ENCODE results near the gene CCDC73.

CCDC73 gene

DNA sequence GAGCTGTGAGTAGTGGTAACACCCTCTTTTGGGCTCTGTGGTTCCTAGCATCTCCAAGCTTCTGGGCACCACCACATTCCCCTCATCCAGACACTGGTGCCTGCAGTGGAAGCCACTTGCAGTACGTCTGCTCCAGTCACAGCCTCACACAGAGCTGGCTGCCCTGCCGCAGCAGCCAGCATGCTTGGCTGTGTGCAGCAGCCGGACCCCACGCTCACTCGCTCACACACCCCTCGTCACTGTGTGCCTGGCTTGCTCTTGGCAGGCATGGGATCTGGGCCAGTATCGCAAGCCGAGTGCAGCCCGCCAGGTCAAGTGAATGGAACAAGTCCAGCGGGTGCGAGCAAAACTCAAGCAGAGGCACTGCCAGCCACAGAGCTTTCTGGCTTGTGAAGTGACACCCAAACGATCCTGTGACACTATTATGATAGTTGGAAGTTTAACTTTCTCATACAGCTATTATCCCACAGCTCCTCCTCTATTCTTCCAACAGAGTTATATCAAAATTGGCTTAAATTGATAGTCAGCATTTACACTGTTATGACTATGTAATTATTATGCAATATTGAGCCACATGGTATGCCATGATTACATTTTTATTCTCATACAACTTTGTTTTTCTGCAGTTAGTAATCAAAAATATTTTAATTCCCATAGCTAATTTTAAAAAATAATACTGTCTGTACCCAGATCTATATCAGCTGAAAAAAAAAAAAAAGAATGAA is 89.0 kb downstream of the CCDC73 start:
- FAIRE-seq (no peak), DNase-seq (ENCODE audit: insufficient read length, low spot score) (no peak)
- TF ChIP-seq POLR2A (IDR thresholded peaks at IDR 0.05; ENCODE audit: low read depth, low read length) = no peak

DNA sequence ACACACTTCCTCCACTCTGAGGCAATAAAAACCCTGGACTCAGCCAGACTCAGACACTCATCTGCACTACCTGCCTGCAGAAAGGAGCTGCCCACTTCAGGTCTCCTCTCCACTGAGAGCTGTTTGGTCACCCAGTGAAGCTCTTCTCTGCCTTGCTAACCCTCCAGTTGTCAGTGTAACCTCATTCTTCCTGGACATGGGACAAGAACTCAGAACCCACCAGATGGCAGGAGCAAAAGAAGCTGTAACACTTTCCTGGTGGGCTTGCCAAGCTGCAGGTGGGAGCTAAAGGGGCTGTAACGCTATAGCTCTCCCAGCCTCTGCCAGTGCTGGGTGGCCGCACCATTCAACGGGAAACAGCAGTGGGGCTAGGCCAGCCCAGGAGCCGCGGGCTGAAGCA is 89.7 kb downstream of the CCDC73 start:
- no peak for TF ChIP-seq POLR2A (IDR thresholded peaks at IDR 0.05; ENCODE audit: low read depth, low read length)
- FAIRE-seq (no peak), DNase-seq (ENCODE audit: insufficient read length, low spot score) (no peak)

DNA sequence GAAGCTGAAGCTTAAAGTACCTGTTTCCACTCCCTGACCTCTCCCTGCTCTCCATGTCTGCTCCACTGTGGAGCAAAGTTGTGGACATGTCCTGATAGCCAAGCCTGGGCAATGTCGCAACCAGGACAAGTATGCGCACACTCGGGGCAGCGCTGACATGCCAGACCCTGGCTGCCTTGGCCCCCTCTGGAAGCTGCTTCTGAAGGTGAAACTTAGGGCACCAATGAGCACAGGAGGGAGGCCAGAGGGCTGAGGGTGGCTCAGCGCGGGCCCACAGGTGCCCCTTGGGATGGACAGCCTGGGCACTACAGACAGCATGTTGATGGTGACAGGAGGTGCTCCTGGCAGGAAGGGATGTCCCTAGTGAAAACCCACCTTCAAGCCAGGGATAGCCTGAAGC is 90.2 kb downstream of the CCDC73 start:
- DNase-seq (ENCODE audit: insufficient read length, low spot score) (no peak), FAIRE-seq (no peak)
- no peak for TF ChIP-seq POLR2A (IDR thresholded peaks at IDR 0.05; ENCODE audit: low read depth, low read length)

DNA sequence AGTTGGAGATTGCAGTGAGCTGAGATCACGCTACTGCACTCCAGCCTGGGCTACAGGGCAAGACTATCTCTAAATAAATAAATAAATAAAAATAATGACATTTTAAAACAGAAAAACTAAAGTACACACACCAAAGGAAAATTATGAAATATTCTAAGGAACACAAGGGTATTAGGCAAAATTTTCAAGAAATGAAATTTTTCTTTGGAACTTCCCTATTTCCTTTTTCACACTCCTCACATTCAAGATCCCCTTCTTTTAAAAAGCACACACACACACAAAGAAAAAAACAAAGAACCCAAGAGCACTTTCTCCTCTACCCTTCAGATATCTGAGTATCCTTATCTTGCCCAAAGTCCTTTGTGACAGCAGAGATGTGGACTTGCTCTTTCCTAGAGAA is 92.8 kb downstream of the CCDC73 start:
- DNase-seq (ENCODE audit: insufficient read length, low spot score) = no peak
- no peak for FAIRE-seq
- TF ChIP-seq POLR2A (IDR thresholded peaks at IDR 0.05; ENCODE audit: low read depth, low read length) = no peak

DNA sequence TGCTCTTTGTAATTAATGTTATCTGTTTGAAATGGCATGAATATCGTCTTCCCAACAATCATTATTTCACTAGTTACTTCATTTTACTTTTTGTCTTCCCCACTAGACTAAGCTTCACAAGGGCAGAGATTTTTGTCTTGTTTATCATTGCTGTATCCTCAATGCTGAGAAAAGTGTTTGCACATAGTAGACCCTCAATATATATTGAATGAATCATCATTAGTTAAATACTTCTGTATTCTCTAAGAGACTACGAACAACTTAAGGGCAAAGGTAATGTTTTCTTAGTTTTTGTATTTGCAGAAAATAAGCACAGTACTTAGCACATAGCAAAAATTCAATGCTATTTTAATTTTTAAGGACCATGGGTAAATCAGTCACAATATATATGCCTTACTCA is 95.9 kb downstream of the CCDC73 start:
- no peak for DNase-seq (ENCODE audit: insufficient read length, low spot score)
- TF ChIP-seq POLR2A (IDR thresholded peaks at IDR 0.05; ENCODE audit: low read depth, low read length) = no peak
- no peak for FAIRE-seq

DNA sequence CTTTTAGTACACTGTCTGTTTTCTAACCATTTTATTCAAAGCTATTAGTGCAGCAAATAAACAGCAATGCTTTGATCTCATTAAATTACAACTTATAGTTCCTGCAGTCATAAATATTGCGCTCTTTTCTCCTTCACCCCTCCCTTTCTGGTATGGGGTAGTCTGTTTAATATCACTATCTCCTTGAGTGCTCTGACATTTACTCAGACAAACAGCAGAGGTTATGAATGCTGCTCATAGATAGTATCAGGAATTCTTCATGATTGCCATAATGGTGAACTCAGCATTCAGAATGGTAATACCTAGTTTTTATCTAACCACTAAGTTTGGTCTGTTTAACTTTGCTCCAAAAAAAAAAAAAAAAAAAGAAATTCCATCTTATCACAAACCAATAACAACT is 123.4 kb downstream of the CCDC73 start:
- FAIRE-seq (no peak), DNase-seq (ENCODE audit: insufficient read length, low spot score) (no peak)
- no peak for TF ChIP-seq POLR2A (IDR thresholded peaks at IDR 0.05; ENCODE audit: low read depth, low read length)

DNA sequence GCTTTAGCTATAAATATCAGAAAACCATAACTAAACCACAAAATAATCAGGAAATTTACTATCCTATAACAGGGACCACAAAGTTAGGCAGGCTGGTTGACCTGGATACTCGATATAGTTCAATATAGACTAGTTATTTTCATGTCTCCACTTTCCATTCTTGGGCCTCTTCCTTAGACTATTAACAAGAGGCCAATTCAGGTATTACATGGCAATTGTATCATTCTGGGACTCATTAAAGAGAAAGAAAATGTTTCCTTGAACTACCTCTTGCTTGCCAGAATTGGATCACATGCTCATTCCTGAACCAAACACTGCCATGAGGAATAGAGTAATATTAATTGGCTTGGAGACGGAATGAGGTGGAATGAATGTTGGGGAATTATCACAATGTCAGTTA is 134.8 kb downstream of the CCDC73 start:
- no peak for DNase-seq (ENCODE audit: insufficient read length, low spot score)
- TF ChIP-seq POLR2A (IDR thresholded peaks at IDR 0.05; ENCODE audit: low read depth, low read length) = no peak
- no peak for FAIRE-seq

DNA sequence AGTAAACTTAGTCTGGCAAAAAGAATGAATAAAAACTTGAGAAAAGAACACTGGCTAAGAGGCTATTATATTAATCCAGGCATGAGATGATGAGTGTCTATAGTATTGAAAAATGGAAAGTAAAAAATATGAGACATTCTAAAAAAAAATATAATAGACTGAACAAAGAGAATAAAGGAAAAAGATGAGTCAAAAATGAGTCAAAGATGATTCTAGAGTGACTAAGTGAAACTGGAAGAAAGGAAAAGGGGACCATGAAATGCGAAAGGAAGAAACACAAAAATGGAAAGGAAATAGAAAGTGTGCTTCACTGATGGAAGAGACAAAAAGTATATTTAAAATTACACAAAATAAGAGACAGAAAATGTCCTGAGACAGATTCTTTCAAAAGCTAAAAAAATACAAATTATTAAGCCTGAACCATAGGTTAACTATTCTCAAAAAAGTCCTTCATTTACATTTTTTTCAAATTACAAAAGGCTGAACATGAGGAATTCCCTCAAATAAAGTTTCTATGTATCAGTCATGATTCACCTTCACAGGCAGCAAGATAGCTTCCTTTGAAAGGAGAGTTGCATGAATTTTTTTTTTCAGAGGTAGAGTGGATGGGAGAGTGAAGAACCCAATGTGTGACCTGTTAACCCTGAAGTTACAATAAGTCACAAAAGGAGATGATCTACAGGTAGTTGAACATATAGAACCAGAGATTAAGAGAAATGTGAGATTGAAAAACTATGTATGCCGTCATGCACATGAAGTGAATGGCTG is 135.6 kb downstream of the CCDC73 start:
- DNase-seq (ENCODE audit: insufficient read length, low spot score) (no peak), FAIRE-seq (peak; percentile 73)
- TF ChIP-seq POLR2A (IDR thresholded peaks at IDR 0.05; ENCODE audit: low read depth, low read length) = no peak

DNA sequence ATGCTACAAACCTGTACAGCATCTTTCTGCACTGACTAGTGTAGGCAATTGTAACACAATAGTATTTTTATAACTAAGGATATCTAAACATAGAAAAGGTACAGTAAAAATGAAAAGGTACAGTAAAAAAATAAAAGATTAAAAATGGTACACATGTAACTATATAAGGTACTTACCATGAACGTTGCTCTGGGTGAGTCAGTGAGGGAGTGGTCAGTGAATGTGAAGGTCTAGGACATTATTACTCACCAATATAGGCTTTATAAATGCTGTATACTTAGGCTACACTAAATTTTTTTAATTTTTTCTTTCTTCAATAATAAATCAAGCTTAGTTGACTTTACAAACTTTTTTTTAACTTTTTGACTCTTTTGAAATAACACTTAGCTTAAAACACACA is 150.9 kb downstream of the CCDC73 start:
- no peak for DNase-seq (ENCODE audit: insufficient read length, low spot score)
- FAIRE-seq = peak; percentile 60
- TF ChIP-seq POLR2A (IDR thresholded peaks at IDR 0.05; ENCODE audit: low read depth, low read length) = no peak

DNA sequence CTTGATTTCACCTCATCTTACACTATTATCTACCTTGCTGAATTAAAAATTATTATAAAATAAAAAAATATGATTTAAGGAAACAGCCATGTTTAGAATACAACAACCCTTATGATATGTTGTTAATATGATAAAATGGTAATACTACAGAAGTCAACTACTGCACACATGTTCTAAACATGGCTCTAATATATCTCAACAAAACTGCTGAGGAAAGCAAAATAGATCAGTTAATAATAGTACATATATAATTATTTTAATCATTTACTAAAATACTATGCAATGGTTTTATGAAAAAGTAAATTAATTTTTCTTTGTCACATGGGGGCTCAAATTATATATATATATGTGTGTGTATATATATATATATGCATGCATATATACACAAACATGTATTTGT is 153.1 kb downstream of the CCDC73 start:
- no peak for DNase-seq (ENCODE audit: insufficient read length, low spot score)
- no peak for TF ChIP-seq POLR2A (IDR thresholded peaks at IDR 0.05; ENCODE audit: low read depth, low read length)
- FAIRE-seq = no peak

DNA sequence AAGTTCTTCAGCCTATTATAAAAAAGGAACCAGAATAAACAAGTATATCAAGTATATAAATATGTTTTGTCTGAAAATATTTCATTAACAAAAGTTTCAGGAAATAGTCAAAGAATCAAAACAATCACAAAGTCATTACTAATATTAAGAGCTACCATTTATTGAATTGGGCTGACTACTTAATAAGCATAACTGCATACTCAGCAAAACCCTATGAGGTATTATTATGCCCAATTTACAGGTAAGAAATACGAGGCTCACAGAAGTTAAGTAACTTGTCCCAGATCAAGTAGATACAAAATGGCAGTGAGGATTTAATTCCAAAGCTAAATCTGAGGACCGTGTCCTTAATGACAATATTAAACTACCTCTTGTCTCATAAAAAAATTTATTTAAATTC is 158.6 kb downstream of the CCDC73 start:
- TF ChIP-seq POLR2A (IDR thresholded peaks at IDR 0.05; ENCODE audit: low read depth, low read length) = no peak
- DNase-seq (ENCODE audit: insufficient read length, low spot score) (no peak), FAIRE-seq (no peak)

DNA sequence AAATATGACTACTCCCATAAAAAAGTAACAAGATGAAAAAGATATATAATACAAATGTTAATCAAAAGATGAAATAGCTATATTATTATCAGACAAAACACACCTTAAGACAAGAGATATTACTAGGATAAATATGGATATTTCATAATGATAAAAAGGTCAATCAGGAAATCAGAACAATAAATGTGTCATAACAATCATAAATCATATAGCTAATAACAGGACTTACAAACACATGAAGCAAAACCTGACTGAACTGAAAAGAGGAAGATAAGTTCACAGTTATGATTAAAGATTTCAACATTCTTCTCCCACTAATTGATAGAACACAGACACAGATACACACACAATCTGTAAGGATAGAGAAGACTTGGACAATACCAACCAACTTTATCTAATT is 163.6 kb downstream of the CCDC73 start:
- DNase-seq (ENCODE audit: insufficient read length, low spot score) (no peak), FAIRE-seq (no peak)
- TF ChIP-seq POLR2A (IDR thresholded peaks at IDR 0.05; ENCODE audit: low read depth, low read length) = no peak

DNA sequence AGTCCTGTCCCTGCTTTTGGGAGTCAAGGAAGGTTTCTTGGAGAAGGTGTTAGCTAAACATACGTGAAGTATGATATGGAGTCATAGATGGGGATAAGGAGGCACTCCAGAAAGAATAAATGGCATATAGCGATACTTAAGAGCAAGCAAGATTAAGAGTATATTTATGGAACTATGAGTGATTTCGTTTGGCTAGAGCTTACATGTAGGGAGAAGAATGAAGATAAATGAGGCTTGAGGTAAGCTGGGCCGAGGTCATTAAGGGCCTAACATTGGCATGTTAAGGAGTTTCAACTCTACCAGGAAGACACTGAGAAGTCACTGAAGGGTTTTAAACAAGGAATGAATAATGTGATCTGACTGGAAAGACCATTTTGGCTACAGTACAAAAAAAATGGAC is 177.6 kb downstream of the CCDC73 start:
- no peak for FAIRE-seq
- no peak for DNase-seq (ENCODE audit: insufficient read length, low spot score)
- TF ChIP-seq POLR2A (IDR thresholded peaks at IDR 0.05; ENCODE audit: low read depth, low read length) = no peak

DNA sequence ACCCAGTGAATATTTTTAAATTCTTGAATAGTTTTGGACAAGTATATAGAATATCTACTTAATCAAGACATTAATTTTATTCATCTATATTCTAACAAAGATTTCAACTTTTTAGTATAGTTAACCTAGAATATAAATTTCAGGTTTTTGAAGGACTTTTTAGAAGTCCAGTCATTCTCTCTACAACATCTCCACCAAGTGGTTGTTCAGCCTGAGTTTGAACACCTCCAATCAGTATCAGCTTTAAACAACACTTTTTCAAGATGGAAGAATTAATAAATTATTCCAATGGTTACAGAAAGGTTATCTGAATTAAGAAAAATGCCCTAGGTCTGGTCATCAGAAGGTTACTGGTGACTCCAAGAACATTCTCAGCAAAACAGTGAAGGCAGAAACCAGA is 179.0 kb downstream of the CCDC73 start:
- FAIRE-seq = no peak
- no peak for DNase-seq (ENCODE audit: insufficient read length, low spot score)
- TF ChIP-seq POLR2A (IDR thresholded peaks at IDR 0.05; ENCODE audit: low read depth, low read length) = no peak

DNA sequence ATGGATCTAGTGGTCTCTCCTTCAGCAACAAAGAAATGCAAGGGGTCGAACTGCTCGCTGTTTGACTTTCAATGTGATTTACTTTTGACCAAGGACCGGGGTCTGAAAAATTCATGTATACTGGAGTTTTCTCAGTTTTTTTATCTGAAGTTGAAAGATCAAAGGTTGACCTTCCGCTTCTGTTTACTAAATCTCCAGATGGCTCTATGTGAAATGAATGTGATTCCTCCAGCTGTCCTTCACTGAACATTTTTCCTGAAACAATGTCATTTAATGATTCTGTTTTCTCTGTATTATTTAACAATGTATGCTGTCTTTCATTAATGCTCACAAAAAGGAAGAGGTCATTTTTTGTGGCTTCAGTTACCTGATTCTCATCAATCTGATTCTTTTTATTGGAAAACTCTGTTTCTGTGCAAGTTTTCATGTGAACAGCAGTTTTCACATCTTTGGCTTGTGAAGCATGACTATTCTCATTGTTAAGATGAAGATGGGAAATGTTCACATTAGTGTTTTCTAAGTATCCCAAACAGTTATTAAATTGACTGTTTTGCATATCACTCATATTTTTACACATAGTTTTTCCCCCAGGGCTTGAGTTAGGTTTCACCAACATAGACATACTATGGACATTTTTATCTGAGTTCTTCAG is 180.8 kb downstream of the CCDC73 start:
- no peak for TF ChIP-seq POLR2A (IDR thresholded peaks at IDR 0.05; ENCODE audit: low read depth, low read length)
- DNase-seq (ENCODE audit: insufficient read length, low spot score) (no peak), FAIRE-seq (no peak)

Data from H54 (cell line).